NT2/D1 (cell line): ENCODE results near the gene CRP.

Source experiments
- SUZ12 ChIP-seq: IDR thresholded peaks from 2 replicates; pipeline ENCODE4 v1.6.1; 2011; ENCODE audit not compliant: insufficient read length, insufficient read depth; ENCODE audit errors: extremely low read depth
- ZNF274 ChIP-seq: IDR thresholded peaks from 2 replicates; pipeline ENCODE4 v1.6.1; 2011; ENCODE audit warnings: mild to moderate bottlenecking, low read depth, low read length

- TF ChIP-seq SUZ12 (no peak), ZNF274 (no peak)
These were observed 36.2 kb upstream of the CRP start for GRCh38 chr1:159750621-159751020.
